GM13977 (cell line): ENCODE results near the gene ARF5.

Experiments
- DNase-seq: peaks from one replicate; pipeline ENCODE4 v3.0.0; 2012; ENCODE audit warnings: low spot score
- in situ Hi-C: fragments of 300-500 bp; cut with MboI; formaldehyde crosslinking; loops from one replicate; pipeline ENCODE4 v1.12.0; 2022; ENCODE audit warnings: low sequenced_read_pairs, low pct_unique_long_range_greater_than_20kb, mixed read lengths, inconsistent platforms; ENCODE audit not compliant: unreplicated experiment
- TF ChIP-seq, protein P1 (sequence below): IDR thresholded peaks from 2 replicates; pipeline ENCODE4 v1.5.1; 2012; ENCODE audit warnings: mild to moderate bottlenecking, control low read depth; ENCODE audit not compliant: insufficient read depth; ENCODE audit errors: extremely low read depth, missing control alignments

ARF5 gene

DNA sequence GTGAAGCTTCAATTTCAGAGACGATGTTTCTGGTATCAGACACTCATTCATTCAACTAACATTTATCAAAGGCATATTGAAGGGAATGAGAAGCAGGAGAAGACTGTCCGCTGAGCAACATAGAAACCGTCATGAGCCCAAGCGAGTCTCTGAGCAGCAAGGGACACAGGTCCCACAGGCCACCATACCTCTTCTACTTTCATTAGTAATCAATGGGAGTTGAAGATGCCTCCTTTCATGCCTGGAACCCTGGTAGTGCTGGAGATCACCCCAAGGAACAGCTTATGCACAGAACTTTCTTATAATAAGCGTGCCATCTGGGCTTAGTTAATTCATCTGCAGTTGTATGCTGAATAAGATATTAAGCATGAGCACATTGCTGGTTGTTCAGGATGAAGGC lies 28.5 kb downstream of the ARF5 start:
- TF ChIP-seq, protein P1, sequence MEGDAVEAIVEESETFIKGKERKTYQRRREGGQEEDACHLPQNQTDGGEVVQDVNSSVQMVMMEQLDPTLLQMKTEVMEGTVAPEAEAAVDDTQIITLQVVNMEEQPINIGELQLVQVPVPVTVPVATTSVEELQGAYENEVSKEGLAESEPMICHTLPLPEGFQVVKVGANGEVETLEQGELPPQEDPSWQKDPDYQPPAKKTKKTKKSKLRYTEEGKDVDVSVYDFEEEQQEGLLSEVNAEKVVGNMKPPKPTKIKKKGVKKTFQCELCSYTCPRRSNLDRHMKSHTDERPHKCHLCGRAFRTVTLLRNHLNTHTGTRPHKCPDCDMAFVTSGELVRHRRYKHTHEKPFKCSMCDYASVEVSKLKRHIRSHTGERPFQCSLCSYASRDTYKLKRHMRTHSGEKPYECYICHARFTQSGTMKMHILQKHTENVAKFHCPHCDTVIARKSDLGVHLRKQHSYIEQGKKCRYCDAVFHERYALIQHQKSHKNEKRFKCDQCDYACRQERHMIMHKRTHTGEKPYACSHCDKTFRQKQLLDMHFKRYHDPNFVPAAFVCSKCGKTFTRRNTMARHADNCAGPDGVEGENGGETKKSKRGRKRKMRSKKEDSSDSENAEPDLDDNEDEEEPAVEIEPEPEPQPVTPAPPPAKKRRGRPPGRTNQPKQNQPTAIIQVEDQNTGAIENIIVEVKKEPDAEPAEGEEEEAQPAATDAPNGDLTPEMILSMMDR: no peak
- in situ Hi-C loops: no loop called here
- DNase-seq: no peak

- no peak for DNase-seq
- TF ChIP-seq, protein P1: no peak
- in situ Hi-C loops: no loop called here
Measured at GRCh38 chr7:127618042-127618441, 29.8 kb downstream of the ARF5 start, which contains the start of gene PAX4. Gene PAX4, minus strand, starts transcription at chr7:127618142. Its CDS starts 2,214 bp downstream, at chr7:127615928.

GRCh38 chr7:127618775-127619174 lies 30.6 kb downstream of the ARF5 start:
- DNase-seq: no peak
- in situ Hi-C loops: no loop called here
- TF ChIP-seq, protein P1: no peak

DNA sequence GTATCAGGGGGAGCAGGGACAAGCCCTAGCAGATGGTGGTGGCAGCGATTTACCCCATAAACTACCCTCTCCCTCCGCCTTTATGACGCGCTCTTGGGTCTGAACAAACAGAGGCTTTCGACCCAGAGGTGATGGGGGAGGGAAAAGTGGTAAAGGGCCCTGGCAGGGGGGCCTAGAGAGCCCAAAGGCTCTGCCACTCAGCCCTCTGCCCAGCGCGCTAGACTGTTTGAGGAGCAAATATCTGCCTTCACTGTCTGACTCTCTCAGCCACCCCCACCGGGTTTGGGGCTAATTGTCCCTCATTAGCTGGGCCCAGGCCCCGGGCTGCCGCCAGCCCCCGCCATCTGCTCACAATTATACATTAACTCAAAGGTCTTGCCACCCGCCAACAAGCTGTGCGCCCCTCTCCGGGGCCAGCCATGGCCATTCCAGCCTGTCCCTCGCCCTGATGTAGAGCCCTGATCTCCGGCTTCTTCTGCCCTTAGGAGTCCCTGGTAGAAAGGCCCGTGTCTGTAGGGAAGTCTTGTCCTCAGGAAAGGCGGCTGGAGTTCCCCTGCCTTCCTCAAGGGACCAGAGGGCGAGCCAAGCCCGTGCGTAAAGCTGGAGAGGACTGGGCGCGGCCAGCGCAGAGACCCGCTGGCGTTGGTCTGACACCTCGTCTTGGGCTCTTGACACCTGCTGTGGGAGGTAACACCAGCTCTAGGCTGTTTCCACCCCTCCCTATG lies 31.6 kb downstream of the ARF5 start:
- DNase-seq: no peak
- in situ Hi-C loops: no loop called here
- TF ChIP-seq, protein P1: no peak

GRCh38 chr7:127620406-127621233 lies 32.4 kb downstream of the ARF5 start:
- in situ Hi-C loops: no loop called here
- no peak for DNase-seq
- TF ChIP-seq, protein P1: no peak

DNA sequence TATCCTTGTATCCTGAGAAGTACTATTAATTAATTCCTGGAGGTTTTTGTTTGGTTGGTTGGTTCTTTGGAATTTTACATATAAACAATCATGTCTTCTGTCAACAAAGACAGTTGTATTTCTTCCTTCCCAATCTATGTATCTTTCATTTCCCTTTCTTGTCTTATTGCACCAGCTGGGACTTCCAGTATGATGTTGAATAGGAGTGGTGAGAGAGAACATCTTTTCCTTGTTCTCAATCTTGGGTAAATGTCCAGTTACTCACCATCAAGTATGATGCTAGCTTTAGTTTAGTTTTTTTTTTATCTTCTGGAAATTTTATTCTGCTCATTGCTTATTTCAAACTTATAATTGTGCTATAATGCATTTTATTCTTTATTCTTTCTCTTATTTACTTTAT lies 37.1 kb downstream of the ARF5 start:
- TF ChIP-seq, protein P1: no peak
- no peak for DNase-seq
- in situ Hi-C loops: no loop called here
